GM18861 (cell line): ENCODE results near the gene ZNF609.

Experiments
- ATAC-seq: cut with Tn5 transposase; IDR thresholded peaks from one replicate; pipeline ENCODE4 v1.9.1; 2021; ENCODE audit not compliant: unreplicated experiment

ZNF609 gene

GRCh38 chr15:64712353-64712752 is 252.0 kb downstream of the ZNF609 start:
- no peak for ATAC-seq

DNA sequence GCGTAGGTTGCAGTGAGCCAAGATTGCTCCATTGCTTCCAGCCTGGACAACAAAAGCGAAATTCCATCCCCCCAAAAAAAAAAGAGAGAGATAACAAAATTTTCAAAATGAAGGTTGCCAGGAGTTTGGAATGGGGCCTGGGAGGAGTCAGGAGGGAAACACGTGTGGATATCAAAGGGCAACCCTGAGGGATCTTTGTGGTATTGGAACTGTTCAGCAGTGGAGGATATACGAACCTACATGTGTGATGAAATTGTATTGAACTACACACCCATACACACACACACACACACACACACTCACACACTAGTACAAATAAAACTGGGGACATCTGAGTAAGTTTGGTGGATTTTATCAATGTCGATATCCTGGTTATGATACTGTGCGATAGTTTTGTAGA is 253.2 kb downstream of the ZNF609 start:
- no peak for ATAC-seq

DNA sequence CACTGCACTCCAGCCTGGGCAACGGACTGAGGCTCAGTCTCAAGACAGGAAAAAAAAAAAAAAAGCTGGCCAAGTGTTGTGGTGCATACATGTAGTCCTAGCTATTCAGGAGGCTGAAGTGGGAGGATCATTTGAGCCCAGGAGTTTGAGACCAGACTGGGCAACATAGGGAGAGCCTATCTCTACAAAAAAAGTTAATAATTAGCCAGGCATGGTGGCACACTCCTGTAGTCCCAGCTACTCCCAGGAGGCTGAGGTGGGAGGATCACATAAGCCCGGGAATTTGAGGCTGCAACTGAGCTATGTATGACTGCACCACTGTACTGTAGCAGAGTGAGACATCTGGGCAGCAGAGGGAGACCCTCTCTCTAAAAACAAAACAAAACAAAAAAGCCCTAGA is 256.1 kb downstream of the ZNF609 start:
- ATAC-seq: no peak

DNA sequence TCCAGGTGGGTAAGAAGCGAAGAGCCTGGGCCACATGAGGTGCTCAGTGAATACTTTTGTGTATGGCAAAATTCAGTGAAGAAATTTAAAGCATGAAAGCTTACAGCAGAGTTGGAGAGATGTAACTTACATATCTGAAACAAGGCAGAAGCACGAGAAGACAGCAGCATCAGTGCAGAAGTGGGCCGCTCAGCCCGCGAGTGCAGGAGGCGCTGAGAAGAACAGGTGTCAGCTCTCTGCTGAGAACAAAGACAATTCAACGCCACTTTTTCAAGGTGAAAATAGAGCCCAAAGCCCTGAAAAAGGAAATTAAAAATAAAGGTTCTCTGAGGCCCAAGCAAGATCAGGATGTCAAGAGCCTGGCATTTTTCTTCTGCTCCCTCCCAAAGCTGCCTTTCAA is 256.8 kb downstream of the ZNF609 start:
- ATAC-seq: no peak

GRCh38 chr15:64717735-64718495 is 257.5 kb downstream of the ZNF609 start:
- ATAC-seq: no peak

GRCh38 chr15:64720188-64720587 is 259.8 kb downstream of the ZNF609 start:
- ATAC-seq: no peak

GRCh38 chr15:64730151-64730550 is 269.8 kb downstream of the ZNF609 start:
- ATAC-seq: no peak

- no peak for ATAC-seq
These were observed 270.8 kb downstream of the ZNF609 start for GRCh38 chr15:64731012-64731804.

DNA sequence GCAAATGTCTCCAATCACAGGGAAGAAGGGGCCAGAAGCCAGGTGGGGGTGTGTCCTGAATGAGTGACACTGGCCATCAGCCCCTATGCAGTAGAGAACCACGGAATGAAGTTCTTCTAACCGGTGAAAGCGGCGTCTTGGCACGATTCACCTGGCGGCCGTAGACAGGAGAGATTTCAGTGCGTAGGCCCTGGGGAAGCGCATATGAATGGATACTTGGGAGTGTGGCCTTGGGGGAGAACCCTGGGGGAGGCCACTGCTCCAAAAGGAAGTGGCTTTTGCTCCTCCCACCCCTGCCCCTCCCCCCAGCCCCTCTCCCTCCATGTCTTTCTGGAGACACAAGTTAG is 271.4 kb downstream of the ZNF609 start:
- ATAC-seq: no peak

- ATAC-seq: no peak
These were observed 271.9 kb downstream of the ZNF609 start for GRCh38 chr15:64732156-64732860.
